SU-DHL-6 (cell line): ENCODE data around the gene FOSL2.

Experiments used
- EZH2phosphoT487 ChIP-seq: fragments of 200-600 bp; sonication (generic), shearing (Covaris generic); conservative IDR thresholded peaks from 2 replicates; pipeline ENCODE4 v1.6.1; 2018; ENCODE audit warnings: mild to moderate bottlenecking, antibody characterized with exemption, low read length, moderate library complexity, mixed read lengths
- TF ChIP-seq, protein P1 (sequence below): fragments of 200-600 bp; sonication (generic); IDR thresholded peaks from one replicate; pipeline ENCODE4 v1.5.1; 2017; ENCODE audit warnings: antibody characterized with exemption, mild to moderate bottlenecking, low read length, moderate library complexity; ENCODE audit not compliant: insufficient read depth, poor library complexity, severe bottlenecking

DNA sequence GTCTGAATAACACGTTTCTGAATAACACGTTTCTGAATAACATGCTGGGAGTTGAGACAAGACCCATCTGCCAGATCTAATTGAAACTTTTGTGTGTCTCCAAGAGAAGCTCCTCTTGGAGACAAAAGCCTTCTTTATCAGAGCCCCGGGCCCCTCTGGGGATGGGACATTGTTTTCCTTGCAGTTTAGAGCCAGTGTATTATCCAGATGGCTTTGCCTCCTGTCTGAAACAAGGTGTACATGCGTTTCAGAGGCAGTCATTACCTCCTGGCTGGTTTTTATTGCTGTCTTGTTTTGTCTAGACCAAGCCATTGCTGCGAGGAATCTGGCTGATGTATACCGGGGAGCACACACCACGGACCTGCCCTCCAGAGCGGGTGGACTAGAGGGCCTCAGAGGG, 7.8 kb downstream of the FOSL2 start:
- TF ChIP-seq, protein P1, sequence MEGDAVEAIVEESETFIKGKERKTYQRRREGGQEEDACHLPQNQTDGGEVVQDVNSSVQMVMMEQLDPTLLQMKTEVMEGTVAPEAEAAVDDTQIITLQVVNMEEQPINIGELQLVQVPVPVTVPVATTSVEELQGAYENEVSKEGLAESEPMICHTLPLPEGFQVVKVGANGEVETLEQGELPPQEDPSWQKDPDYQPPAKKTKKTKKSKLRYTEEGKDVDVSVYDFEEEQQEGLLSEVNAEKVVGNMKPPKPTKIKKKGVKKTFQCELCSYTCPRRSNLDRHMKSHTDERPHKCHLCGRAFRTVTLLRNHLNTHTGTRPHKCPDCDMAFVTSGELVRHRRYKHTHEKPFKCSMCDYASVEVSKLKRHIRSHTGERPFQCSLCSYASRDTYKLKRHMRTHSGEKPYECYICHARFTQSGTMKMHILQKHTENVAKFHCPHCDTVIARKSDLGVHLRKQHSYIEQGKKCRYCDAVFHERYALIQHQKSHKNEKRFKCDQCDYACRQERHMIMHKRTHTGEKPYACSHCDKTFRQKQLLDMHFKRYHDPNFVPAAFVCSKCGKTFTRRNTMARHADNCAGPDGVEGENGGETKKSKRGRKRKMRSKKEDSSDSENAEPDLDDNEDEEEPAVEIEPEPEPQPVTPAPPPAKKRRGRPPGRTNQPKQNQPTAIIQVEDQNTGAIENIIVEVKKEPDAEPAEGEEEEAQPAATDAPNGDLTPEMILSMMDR = no peak
- TF ChIP-seq EZH2phosphoT487 = no peak
